Measurements from ENCODE around the gene POLR2F.
"Not testable (repeated sequence)": the region's sequence is repeated elsewhere in the genome, so short reads cannot be mapped to it uniquely, and the experiment has no call there.

The POLR2F gene

GRCh38 chr22:37955825-37956397 lies 2.4 kb downstream of the POLR2F start:
- not testable (repeated sequence) for DNase-seq

DNA sequence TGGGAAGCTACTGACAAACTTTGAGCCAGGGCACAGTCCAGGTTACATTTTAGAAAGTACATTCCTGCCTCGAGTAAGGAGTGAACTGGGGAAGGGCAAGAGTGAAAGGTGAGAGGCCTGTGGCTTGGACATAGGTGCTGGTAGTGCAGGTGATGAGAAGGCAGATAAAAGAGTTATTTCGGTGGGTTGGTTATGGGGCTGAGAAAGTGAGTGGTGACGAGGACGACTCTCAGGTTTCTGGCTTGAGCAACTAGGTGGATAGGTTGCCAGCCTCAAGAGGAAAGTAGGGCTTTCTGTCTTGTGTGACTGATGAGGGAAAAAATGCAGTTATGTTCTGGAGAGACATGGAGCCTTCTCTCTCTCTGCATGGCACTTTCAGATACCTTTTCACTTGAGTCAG lies 3.7 kb downstream of the POLR2F start:
- DNase-seq = no peak

GRCh38 chr22:37959231-37959825 lies 5.8 kb downstream of the POLR2F start:
- no peak for DNase-seq

- no peak for DNase-seq
Measured at GRCh38 chr22:37961062-37961461, 7.6 kb downstream of the POLR2F start.

DNA sequence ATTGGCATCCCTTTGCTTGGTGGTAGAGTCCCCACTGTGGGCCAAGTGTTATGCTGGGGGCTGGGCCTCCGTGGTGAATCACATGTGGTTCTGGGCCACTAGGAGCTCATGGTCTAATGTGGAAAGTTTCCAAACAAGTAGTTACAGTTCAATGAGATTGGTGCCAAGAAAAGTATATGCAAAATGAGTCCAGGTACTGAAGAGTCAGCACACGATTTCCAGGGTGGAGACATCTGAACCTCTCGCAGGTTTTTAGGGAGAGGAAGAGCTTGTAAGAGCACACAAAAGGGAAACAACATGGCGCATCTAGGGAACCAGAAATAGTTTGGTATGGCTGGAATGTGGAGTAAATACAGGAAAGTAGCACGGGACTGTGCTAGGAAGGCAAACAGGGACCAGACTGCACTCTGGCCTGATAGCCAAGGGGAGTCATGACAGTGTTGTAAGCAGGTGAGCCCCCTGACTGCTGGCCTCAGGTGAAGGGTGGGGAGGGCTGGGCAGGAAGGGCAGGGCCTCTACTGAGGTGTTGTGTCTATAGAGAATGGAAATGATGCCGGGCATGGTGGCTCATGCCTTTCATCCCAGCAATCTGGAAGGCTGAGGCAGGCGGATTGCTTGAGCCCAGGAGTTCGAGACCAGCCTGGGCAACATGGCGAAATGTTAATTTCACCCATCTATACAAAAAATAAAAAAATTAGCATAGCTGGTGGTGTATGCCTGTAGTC lies 12.6 kb downstream of the POLR2F start:
- no peak for DNase-seq

- no peak for DNase-seq
Measured at GRCh38 chr22:37967147-37967546, 13.6 kb downstream of the POLR2F start.

GRCh38 chr22:37967637-37968451 lies 14.3 kb downstream of the POLR2F start:
- no peak for DNase-seq

GRCh38 chr22:37968452-37969251 lies 15.2 kb downstream of the POLR2F start:
- no peak for DNase-seq

GRCh38 chr22:37970864-37971263 lies 17.4 kb downstream of the POLR2F start:
- no peak for DNase-seq

DNA sequence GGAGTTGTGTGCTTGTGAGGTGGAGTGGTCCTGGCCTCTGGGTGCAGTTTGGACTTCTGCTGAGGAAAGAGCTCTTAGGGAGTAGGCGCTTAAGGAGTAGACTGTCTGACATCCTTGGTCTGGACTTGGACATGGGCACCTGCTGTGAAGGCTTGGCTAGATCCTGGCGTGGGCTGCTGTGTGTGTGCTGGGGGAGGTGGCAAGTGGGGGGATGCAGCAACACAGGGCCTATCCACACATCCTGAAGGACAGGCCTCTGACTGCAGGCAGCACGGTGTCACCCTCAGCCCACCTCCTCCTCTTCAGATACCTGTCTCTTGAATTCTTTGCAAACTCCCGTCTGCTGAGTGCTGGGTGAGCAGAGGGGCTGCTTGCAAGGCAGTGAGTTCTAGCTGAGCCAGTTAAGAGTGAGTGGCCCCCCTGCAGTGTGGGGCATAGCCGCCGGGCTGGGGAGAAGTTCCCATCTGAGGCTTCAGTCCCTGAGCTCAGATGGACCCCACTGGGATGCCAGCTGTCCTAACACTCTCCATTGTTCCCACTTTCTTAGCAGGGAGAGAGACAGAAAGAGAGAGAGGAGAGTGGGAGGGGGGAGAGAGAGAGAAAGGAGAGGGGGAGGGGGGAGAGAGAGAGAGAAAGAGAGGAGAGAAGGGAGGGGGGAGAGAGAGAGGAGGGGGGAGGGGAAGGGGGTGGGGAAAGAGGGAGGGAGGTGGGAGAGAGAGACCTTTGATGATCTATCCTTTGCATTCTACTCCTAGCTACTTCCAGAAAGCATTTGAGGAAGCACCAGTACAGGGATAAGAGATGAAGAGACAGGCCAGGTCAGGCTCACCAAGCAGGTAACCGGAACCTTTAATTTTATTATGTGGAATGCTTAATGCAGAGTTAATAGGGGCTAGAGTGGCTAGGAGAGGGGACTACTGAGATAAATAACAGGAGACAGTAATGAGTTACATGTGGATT lies 18.3 kb downstream of the POLR2F start:
- DNase-seq = no peak

DNA sequence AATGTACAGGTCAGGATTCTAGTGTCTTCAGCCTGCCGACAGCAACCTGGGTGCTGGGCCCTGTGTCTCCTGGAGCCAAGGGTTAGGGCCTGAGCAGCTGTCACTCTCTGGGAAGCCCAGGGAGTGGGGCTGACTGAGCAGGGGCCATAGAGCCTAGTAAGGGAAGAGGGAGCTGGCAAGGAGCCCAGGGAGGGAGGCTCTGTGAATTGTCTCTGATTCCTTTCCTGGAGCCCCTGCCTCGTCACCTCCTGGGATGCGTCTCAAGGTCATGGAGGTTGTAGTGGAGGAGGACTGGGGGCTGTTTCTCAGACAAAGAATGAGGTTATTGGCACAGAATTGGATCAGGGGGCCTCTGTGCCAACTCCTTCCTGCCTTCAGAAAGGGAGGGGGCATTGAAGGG lies 19.0 kb downstream of the POLR2F start:
- no peak for DNase-seq

DNA sequence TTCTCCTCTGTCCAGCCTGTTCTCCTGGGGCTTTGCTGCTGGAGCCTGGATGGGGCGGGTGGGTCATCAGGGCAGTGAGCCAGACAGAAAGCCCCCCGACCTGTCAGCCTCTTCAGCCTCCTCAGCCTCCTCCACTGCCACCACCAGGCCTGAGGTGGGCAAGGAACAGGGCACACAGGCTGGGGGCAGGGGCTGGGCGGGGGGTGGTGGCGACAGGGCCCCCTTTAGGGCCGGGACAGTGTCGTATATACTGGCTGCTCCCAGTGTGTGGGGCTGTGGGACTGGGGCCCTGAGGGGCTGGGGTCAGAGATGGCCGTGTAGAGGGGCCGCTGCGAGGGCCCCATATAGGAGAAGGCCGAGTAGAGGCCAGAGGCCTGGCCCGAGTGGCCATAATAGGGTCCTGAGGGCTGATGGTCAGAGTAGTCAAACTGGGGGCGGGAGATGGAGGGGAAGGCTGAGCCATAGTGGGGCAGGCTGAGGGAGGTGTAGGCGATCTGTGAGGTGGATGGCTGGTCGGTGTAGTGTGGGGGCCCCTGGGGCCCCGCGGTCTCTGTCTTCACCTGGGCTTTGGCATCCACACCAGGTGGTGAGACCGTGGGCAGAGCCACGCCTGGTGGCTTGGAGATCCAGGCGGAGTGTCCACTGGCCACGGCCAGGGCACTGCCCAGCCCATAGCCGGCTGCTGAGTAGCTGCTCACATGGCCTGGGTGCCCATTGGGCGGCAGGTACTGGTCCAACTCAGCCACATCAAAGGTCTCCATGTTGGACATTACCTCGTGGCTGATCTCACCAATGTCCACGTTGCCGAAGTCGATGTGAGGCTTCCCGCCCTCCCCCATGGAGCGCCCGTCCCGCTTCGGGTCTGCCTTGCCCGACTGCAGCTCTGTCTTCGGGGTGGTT lies 20.0 kb downstream of the POLR2F start:
- no peak for DNase-seq

- no peak for DNase-seq
Measured at GRCh38 chr22:37975153-37975552, 21.7 kb downstream of the POLR2F start.

DNA sequence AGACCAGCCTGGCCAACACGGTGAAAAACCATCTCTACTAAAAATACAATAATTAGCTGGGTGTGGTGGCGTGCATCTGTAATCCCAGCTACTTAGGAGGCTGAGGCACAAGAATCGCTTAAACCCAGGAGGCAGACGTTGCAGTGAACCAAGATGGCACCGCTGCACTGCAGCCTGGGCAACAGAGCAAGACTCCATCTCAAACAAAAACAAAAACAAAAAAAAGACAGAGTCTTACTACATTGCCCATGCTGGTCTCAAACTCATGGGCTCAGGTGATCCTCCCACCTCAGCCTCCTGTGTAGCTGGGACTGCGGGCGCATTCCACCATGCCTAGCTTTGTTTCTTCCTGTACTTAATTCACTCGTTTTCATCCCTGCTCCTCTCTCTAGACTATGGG lies 22.5 kb downstream of the POLR2F start:
- DNase-seq = not testable (repeated sequence)

DNA sequence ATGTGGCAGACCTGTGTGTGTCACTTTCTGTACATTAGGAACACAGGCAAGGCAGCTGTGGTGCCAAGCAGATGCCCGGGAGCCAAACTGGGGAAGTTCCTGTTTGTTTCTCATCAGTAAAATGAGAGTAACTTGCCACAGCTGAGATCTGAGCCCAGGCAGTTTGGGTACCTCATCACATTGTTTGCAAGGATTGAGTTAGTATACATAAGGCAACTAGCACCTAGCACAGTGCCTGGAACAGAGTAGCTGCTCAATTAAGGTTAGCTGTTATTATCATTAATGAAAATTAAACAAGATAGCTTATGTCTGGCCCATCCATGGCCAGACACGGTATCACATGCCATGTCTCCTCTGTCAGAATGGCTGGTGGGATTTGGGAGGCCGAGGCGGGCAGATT lies 23.0 kb downstream of the POLR2F start:
- DNase-seq = no peak

GRCh38 chr22:37979782-37980181 lies 26.3 kb downstream of the POLR2F start:
- DNase-seq = no peak

DNA sequence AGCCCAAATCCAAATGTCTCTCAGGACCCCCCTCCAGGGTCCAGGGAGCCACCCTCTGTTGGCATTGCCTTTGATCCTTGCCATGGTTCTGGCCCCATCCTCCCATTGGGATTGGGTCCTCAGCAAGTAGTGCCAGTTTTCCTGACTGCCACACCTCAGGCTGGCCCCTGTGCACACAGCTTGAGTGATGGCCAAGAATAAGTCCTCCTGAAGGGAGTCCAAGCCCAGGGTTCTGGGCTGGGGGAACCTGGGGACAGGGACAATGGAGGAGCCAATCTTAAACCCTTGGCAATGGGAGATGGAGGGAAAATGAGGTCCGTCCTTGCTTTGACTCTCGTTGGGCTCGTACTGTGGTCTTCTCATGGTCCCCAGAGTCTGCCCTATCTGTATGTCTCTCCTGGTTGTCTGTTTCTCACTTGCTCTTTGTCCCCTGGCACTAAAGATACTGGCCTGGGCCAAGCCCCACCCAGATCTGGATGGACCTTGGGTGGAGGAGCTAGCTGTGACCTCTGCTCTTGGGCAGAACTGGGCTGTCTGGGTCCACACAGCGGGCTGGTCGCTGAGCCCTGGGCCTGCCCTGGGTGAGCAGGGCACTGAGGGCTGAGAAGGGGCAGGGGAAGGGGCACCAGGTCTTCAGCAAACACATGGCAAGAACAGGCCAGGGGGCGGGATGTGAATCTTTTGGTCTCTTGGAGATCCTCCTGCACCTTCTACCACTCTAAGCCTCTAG lies 27.9 kb downstream of the POLR2F start:
- no peak for DNase-seq

DNA sequence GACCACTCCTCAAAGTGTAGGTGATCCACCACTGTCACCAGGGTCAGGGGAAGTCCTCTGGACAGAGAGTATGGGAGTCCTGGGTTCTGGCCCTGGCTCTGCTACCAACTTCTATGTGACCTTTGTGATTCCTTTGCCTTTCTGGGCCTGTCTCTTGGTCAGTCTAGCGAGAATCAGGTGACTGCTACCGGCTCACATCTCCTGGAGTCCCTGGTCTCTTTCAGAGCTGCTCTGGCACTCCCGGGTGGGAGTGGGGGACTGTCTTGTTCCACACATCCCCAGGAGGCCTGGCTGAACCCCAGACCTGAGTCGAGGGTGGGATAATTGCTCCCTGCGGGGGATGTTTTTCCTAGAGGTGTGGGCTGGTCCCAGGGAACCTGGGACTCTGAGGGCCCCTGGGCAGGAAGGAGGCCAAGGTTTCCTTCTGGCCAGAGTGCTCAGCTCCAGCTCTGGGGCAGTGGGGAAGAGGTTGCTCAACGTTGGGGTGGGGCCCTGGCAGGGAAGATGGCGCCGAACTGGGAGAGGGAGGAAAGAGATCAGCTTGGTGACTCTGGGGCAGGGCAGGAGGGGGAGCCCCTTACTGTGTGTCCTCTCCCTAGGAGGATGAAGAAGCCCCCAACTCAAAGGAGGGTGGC lies 28.8 kb downstream of the POLR2F start:
- no peak for DNase-seq

All from NCI-H1930 (cell line).